ENCODE data around the gene SHE.

- no peak for TF ChIP-seq CTCF (IDR thresholded peaks at IDR 0.05)
- no peak for TF ChIP-seq POLR2A (IDR thresholded peaks at IDR 0.05)
Observed at GRCh38 chr1:154466206-154466605, 36.0 kb downstream of the SHE start.
